WTC11 (cell line): ENCODE data around the gene ERC2. TPM values are rescaled to one million over a fixed set of nuclear protein-coding genes. Genes with fewer than 3 reads are reported as not detected.

ENCODE experiments used
- ATF1 ChIP-seq: sonication (generic); formaldehyde crosslinking; IDR thresholded peaks from 2 replicates; pipeline ENCODE4 v1.8.1; 2023; ENCODE audit warnings: mild to moderate bottlenecking, moderate library complexity, missing genetic modification reagents
- CBFB ChIP-seq: sonication (generic); formaldehyde crosslinking; IDR thresholded peaks from 2 replicates; pipeline ENCODE4 v1.8.1; 2022; ENCODE audit warnings: mild to moderate bottlenecking, low read depth, missing genetic modification reagents
- CREB1 ChIP-seq: sonication (generic); formaldehyde crosslinking; IDR thresholded peaks from 2 replicates; pipeline ENCODE4 v1.8.0; 2023; ENCODE audit warnings: mild to moderate bottlenecking, missing genetic modification reagents
- ELF4 ChIP-seq: sonication (generic); formaldehyde crosslinking; IDR thresholded peaks from 2 replicates; pipeline ENCODE4 v1.8.1; 2022; ENCODE audit warnings: low read depth, mild to moderate bottlenecking, moderate library complexity, missing genetic modification reagents
- ETV6 ChIP-seq: sonication (generic); formaldehyde crosslinking; IDR thresholded peaks from 2 replicates; pipeline ENCODE4 v1.8.1; 2022; ENCODE audit warnings: mild to moderate bottlenecking, missing genetic modification reagents
- GABPB1 ChIP-seq: sonication (generic); formaldehyde crosslinking; IDR thresholded peaks from 2 replicates; pipeline ENCODE4 v1.8.1; 2023; ENCODE audit warnings: mild to moderate bottlenecking, missing genetic modification reagents
- GTF2I ChIP-seq: fragments of 250-450 bp; sonication (Bioruptor Pico); conservative IDR thresholded peaks from 2 replicates; pipeline ENCODE4 v1.4.0; 2021; ENCODE audit warnings: mild to moderate bottlenecking
- IRF2 ChIP-seq: sonication (generic); formaldehyde crosslinking; IDR thresholded peaks from 2 replicates; pipeline ENCODE4 v1.8.0; 2022; ENCODE audit warnings: low read depth, missing genetic modification reagents, borderline replicate concordance
- JAZF1 ChIP-seq: fragments of 250-450 bp; sonication (Bioruptor Pico); IDR thresholded peaks from 2 replicates; pipeline ENCODE4 v1.9.0; 2021; ENCODE audit warnings: moderate library complexity, mild to moderate bottlenecking, inconsistent platforms
- KAT7 ChIP-seq: sonication (generic); formaldehyde crosslinking; IDR thresholded peaks from 2 replicates; pipeline ENCODE4 v1.8.1; 2023; ENCODE audit warnings: missing genetic modification reagents, mild to moderate bottlenecking, borderline replicate concordance
- MYBL2 ChIP-seq: sonication (generic); formaldehyde crosslinking; IDR thresholded peaks from 2 replicates; pipeline ENCODE4 v1.8.1; 2023; ENCODE audit warnings: mild to moderate bottlenecking, moderate library complexity, missing genetic modification reagents
- NR1H2 ChIP-seq: sonication (generic); formaldehyde crosslinking; IDR thresholded peaks from 2 replicates; pipeline ENCODE4 v1.9.0; 2021; ENCODE audit warnings: mild to moderate bottlenecking, moderate library complexity, missing genetic modification reagents
- PRRX2 ChIP-seq: fragments of 250-450 bp; sonication (Bioruptor Pico); IDR thresholded peaks from 2 replicates; pipeline ENCODE4 v1.8.0; 2021; ENCODE audit warnings: mild to moderate bottlenecking
- RORB ChIP-seq: fragments of 250-450 bp; sonication (Bioruptor Pico); IDR thresholded peaks from 2 replicates; pipeline ENCODE4 v1.9.0; 2021; ENCODE audit warnings: mild to moderate bottlenecking
- TEAD1 ChIP-seq: sonication (generic); formaldehyde crosslinking; IDR thresholded peaks from 2 replicates; pipeline ENCODE4 v1.8.0; 2022; ENCODE audit warnings: mild to moderate bottlenecking, missing genetic modification reagents
- TP53 ChIP-seq: sonication (generic); formaldehyde crosslinking; IDR thresholded peaks from 2 replicates; pipeline ENCODE4 v1.8.1; 2023; ENCODE audit warnings: mild to moderate bottlenecking, missing genetic modification reagents
- ZBTB21 ChIP-seq: sonication (generic); formaldehyde crosslinking; IDR thresholded peaks from 2 replicates; pipeline ENCODE4 v1.8.1; 2023; ENCODE audit warnings: mild to moderate bottlenecking, missing genetic modification reagents, borderline replicate concordance
- ZNF219 ChIP-seq: sonication (generic); formaldehyde crosslinking; IDR thresholded peaks from 2 replicates; pipeline ENCODE4 v1.8.0; 2023; ENCODE audit warnings: missing genetic modification reagents, mild to moderate bottlenecking, borderline replicate concordance
- ZNF263 ChIP-seq: sonication (generic); formaldehyde crosslinking; IDR thresholded peaks from 2 replicates; pipeline ENCODE4 v1.8.1; 2022; ENCODE audit warnings: low read depth, mild to moderate bottlenecking, moderate library complexity, missing genetic modification reagents
- ZNF671 ChIP-seq: fragments of 250-450 bp; sonication (Bioruptor Pico); IDR thresholded peaks from 2 replicates; pipeline ENCODE4 v1.8.0; 2021; ENCODE audit warnings: mild to moderate bottlenecking
- total RNA-seq: library from RNA; stranded (reverse); gene quantifications from 3 replicates; pipeline ENCODE4 v1.2.3, GENCODE V29; 2021
- TF ChIP-seq, protein P1 (sequence below): sonication (generic); formaldehyde crosslinking; IDR thresholded peaks from 2 replicates; pipeline ENCODE4 v1.8.1; 2023; ENCODE audit warnings: mild to moderate bottlenecking, missing genetic modification reagents, borderline replicate concordance
- TF ChIP-seq, protein P2 (sequence below): fragments of 250-450 bp; sonication (Bioruptor Pico); IDR thresholded peaks from 2 replicates; pipeline ENCODE4 v1.9.0; 2021; ENCODE audit warnings: mild to moderate bottlenecking
- TF ChIP-seq, protein P3 (sequence below): sonication (generic); formaldehyde crosslinking; IDR thresholded peaks from 2 replicates; pipeline ENCODE4 v1.8.0; 2022; ENCODE audit warnings: missing genetic modification reagents
- TF ChIP-seq, protein P4 (sequence below): sonication (generic); formaldehyde crosslinking; IDR thresholded peaks from 2 replicates; pipeline ENCODE4 v1.8.1; 2022; ENCODE audit warnings: mild to moderate bottlenecking, missing genetic modification reagents, moderate library complexity, borderline replicate concordance
- TF ChIP-seq, protein P5 (sequence below): sonication (generic); formaldehyde crosslinking; IDR thresholded peaks from 2 replicates; pipeline ENCODE4 v1.8.1; 2022; ENCODE audit warnings: mild to moderate bottlenecking, moderate library complexity, missing genetic modification reagents
- TF ChIP-seq, protein P6 (sequence below): fragments of 250-450 bp; sonication (Bioruptor Pico); IDR thresholded peaks from 2 replicates; pipeline ENCODE4 v1.9.0; 2021; ENCODE audit warnings: mild to moderate bottlenecking
- TF ChIP-seq, protein P7 (sequence below): sonication (generic); formaldehyde crosslinking; IDR thresholded peaks from 2 replicates; pipeline ENCODE4 v1.8.1; 2023; ENCODE audit warnings: mild to moderate bottlenecking, missing genetic modification reagents, moderate library complexity

The ERC2 gene
- total RNA-seq, 1 experiment from 2014 or later = 23.5 TPM

DNA sequence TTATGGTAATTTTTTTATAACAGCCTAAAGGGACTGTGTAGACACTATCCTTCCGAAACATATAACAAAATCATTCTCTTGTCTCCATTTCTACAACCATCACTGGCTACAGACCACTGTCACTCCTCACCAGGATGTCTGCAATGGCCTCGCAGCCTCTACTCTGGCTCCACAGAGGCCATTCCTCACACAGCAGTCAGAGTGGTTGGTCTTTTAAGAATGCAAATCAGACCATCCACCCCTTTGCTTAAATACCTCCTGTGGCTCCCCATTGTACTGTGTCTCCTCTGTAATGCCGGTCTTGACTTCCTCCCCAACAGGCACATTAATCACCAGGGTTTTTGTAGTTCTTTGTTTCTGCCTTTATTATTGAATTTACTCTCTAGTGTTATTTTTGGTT, 344.8 kb downstream of the ERC2 start (continued):
- TF ChIP-seq, protein P1, sequence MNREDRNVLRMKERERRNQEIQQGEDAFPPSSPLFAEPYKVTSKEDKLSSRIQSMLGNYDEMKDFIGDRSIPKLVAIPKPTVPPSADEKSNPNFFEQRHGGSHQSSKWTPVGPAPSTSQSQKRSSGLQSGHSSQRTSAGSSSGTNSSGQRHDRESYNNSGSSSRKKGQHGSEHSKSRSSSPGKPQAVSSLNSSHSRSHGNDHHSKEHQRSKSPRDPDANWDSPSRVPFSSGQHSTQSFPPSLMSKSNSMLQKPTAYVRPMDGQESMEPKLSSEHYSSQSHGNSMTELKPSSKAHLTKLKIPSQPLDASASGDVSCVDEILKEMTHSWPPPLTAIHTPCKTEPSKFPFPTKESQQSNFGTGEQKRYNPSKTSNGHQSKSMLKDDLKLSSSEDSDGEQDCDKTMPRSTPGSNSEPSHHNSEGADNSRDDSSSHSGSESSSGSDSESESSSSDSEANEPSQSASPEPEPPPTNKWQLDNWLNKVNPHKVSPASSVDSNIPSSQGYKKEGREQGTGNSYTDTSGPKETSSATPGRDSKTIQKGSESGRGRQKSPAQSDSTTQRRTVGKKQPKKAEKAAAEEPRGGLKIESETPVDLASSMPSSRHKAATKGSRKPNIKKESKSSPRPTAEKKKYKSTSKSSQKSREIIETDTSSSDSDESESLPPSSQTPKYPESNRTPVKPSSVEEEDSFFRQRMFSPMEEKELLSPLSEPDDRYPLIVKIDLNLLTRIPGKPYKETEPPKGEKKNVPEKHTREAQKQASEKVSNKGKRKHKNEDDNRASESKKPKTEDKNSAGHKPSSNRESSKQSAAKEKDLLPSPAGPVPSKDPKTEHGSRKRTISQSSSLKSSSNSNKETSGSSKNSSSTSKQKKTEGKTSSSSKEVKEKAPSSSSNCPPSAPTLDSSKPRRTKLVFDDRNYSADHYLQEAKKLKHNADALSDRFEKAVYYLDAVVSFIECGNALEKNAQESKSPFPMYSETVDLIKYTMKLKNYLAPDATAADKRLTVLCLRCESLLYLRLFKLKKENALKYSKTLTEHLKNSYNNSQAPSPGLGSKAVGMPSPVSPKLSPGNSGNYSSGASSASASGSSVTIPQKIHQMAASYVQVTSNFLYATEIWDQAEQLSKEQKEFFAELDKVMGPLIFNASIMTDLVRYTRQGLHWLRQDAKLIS = no peak
- no peak for TF ChIP-seq GABPB1 (CRISPR knock-in tag)
- TF ChIP-seq IRF2 (CRISPR knock-in tag) = no peak
- TF ChIP-seq, protein P2, sequence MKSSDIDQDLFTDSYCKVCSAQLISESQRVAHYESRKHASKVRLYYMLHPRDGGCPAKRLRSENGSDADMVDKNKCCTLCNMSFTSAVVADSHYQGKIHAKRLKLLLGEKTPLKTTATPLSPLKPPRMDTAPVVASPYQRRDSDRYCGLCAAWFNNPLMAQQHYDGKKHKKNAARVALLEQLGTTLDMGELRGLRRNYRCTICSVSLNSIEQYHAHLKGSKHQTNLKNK (CRISPR knock-in tag) = no peak
- TF ChIP-seq KAT7 (CRISPR knock-in tag) = no peak
- no peak for TF ChIP-seq ZNF263 (CRISPR knock-in tag)
- no peak for TF ChIP-seq RORB (CRISPR knock-in tag)
- no peak for TF ChIP-seq TP53 (CRISPR knock-in tag)
- TF ChIP-seq MYBL2 (CRISPR knock-in tag) = no peak
- TF ChIP-seq ZNF219 (CRISPR knock-in tag) = peak; percentile 63; the same call in 1 of the 2 replicates
- 0 out of 2 replicates have a peak, but pooled peaks have one; percentile 58 for TF ChIP-seq ETV6 (CRISPR knock-in tag)
- no peak for TF ChIP-seq PRRX2 (CRISPR knock-in tag)
- no peak for TF ChIP-seq CBFB (CRISPR knock-in tag)
- no peak for TF ChIP-seq JAZF1
- TF ChIP-seq, protein P3, sequence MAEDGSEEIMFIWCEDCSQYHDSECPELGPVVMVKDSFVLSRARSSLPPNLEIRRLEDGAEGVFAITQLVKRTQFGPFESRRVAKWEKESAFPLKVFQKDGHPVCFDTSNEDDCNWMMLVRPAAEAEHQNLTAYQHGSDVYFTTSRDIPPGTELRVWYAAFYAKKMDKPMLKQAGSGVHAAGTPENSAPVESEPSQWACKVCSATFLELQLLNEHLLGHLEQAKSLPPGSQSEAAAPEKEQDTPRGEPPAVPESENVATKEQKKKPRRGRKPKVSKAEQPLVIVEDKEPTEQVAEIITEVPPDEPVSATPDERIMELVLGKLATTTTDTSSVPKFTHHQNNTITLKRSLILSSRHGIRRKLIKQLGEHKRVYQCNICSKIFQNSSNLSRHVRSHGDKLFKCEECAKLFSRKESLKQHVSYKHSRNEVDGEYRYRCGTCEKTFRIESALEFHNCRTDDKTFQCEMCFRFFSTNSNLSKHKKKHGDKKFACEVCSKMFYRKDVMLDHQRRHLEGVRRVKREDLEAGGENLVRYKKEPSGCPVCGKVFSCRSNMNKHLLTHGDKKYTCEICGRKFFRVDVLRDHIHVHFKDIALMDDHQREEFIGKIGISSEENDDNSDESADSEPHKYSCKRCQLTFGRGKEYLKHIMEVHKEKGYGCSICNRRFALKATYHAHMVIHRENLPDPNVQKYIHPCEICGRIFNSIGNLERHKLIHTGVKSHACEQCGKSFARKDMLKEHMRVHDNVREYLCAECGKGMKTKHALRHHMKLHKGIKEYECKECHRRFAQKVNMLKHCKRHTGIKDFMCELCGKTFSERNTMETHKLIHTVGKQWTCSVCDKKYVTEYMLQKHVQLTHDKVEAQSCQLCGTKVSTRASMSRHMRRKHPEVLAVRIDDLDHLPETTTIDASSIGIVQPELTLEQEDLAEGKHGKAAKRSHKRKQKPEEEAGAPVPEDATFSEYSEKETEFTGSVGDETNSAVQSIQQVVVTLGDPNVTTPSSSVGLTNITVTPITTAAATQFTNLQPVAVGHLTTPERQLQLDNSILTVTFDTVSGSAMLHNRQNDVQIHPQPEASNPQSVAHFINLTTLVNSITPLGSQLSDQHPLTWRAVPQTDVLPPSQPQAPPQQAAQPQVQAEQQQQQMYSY (CRISPR knock-in tag) = no peak
- TF ChIP-seq CREB1 (CRISPR knock-in tag) = no peak
- TF ChIP-seq TEAD1 (CRISPR knock-in tag) = peak; percentile 93
- TF ChIP-seq GTF2I (CRISPR knock-in tag) = peak; percentile 65; the same call in 1 of the 2 replicates
- no peak for TF ChIP-seq NR1H2
- TF ChIP-seq ELF4 (CRISPR knock-in tag) = no peak
- TF ChIP-seq ATF1 (CRISPR knock-in tag) = no peak
- TF ChIP-seq ZBTB21 (CRISPR knock-in tag) = no peak
- TF ChIP-seq ZNF671 (CRISPR knock-in tag) = peak; percentile 71; the same call in 1 of the 2 replicates
- TF ChIP-seq, protein P4, sequence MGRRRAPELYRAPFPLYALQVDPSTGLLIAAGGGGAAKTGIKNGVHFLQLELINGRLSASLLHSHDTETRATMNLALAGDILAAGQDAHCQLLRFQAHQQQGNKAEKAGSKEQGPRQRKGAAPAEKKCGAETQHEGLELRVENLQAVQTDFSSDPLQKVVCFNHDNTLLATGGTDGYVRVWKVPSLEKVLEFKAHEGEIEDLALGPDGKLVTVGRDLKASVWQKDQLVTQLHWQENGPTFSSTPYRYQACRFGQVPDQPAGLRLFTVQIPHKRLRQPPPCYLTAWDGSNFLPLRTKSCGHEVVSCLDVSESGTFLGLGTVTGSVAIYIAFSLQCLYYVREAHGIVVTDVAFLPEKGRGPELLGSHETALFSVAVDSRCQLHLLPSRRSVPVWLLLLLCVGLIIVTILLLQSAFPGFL (CRISPR knock-in tag) = no peak
- TF ChIP-seq, protein P5, sequence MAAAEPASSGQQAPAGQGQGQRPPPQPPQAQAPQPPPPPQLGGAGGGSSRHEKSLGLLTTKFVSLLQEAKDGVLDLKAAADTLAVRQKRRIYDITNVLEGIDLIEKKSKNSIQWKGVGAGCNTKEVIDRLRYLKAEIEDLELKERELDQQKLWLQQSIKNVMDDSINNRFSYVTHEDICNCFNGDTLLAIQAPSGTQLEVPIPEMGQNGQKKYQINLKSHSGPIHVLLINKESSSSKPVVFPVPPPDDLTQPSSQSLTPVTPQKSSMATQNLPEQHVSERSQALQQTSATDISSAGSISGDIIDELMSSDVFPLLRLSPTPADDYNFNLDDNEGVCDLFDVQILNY (CRISPR knock-in tag) = no peak
- TF ChIP-seq, protein P6, sequence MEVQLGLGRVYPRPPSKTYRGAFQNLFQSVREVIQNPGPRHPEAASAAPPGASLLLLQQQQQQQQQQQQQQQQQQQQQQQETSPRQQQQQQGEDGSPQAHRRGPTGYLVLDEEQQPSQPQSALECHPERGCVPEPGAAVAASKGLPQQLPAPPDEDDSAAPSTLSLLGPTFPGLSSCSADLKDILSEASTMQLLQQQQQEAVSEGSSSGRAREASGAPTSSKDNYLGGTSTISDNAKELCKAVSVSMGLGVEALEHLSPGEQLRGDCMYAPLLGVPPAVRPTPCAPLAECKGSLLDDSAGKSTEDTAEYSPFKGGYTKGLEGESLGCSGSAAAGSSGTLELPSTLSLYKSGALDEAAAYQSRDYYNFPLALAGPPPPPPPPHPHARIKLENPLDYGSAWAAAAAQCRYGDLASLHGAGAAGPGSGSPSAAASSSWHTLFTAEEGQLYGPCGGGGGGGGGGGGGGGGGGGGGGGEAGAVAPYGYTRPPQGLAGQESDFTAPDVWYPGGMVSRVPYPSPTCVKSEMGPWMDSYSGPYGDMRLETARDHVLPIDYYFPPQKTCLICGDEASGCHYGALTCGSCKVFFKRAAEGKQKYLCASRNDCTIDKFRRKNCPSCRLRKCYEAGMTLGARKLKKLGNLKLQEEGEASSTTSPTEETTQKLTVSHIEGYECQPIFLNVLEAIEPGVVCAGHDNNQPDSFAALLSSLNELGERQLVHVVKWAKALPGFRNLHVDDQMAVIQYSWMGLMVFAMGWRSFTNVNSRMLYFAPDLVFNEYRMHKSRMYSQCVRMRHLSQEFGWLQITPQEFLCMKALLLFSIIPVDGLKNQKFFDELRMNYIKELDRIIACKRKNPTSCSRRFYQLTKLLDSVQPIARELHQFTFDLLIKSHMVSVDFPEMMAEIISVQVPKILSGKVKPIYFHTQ (CRISPR knock-in tag) = peak; percentile 67; the same call in 1 of the 2 replicates
- TF ChIP-seq, protein P7, sequence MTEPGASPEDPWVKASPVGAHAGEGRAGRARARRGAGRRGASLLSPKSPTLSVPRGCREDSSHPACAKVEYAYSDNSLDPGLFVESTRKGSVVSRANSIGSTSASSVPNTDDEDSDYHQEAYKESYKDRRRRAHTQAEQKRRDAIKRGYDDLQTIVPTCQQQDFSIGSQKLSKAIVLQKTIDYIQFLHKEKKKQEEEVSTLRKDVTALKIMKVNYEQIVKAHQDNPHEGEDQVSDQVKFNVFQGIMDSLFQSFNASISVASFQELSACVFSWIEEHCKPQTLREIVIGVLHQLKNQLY (CRISPR knock-in tag) = no peak
